Measurements from ENCODE around the gene SALL4.

Gene SALL4

GRCh38 chr20:51733070-51733469 lies 69.3 kb downstream of the SALL4 start:
- Mint-ChIP-seq H3K4me1 (peaks cover 36% of the 10 kb centered on the region), H3K36me3 (ENCODE audit: low read depth) (peaks cover 5% of the 10 kb centered on the region), H3K27ac (no peak overlapping the region), H3K27me3 (ENCODE audit: low read depth, poor library complexity) (no peaks in the 10 kb centered on the region), H3K9me3 (no peaks in the 10 kb centered on the region), H3K4me3 (no peak overlapping the region)
- DNase-seq: no peak
- TF ChIP-seq, protein P1, sequence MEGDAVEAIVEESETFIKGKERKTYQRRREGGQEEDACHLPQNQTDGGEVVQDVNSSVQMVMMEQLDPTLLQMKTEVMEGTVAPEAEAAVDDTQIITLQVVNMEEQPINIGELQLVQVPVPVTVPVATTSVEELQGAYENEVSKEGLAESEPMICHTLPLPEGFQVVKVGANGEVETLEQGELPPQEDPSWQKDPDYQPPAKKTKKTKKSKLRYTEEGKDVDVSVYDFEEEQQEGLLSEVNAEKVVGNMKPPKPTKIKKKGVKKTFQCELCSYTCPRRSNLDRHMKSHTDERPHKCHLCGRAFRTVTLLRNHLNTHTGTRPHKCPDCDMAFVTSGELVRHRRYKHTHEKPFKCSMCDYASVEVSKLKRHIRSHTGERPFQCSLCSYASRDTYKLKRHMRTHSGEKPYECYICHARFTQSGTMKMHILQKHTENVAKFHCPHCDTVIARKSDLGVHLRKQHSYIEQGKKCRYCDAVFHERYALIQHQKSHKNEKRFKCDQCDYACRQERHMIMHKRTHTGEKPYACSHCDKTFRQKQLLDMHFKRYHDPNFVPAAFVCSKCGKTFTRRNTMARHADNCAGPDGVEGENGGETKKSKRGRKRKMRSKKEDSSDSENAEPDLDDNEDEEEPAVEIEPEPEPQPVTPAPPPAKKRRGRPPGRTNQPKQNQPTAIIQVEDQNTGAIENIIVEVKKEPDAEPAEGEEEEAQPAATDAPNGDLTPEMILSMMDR (IDR thresholded peaks at IDR 0.05): no peak

All from nephron progenitor cell (in vitro differentiated cells).